ENCODE measurements around the gene SUDS3. TPM values are rescaled to one million over a fixed set of nuclear protein-coding genes. Genes with fewer than 3 reads are reported as not detected.
"Not testable (repeated sequence)": the region's sequence is repeated elsewhere in the genome, so short reads cannot be mapped to it uniquely, and the experiment has no call there.

SUDS3 gene
- total RNA-seq, 2 experiments from 2014 or later = 27.8 to 28.6 TPM

- no peaks in the 10 kb centered on the region for H3K9me3 Mint-ChIP-seq
Measured at GRCh38 chr12:118345355-118345754, 31.0 kb upstream of the SUDS3 start.

GRCh38 chr12:118346895-118347294, 29.5 kb upstream of the SUDS3 start:
- no peak overlapping the region for H3K4me3 Mint-ChIP-seq
- peaks cover 9% of the 10 kb centered on the region for H3K4me1 Mint-ChIP-seq
- H3K9me3 Mint-ChIP-seq = no peaks in the 10 kb centered on the region
- H3K27me3 Mint-ChIP-seq = no peaks in the 10 kb centered on the region
- POLR2A ChIA-PET = interaction anchor here (3.6 kb wide), 1 partner anchor 10 kb away, joined by 19 read pairs; no protein-coding TSS in a partner anchor
- peaks cover 11% of the 10 kb centered on the region for H3K36me3 Mint-ChIP-seq (ENCODE audit: low read depth)
- no peak for DNase-seq
- CTCF ChIA-PET = interaction anchor here (1.2 to 2.7 kb wide), 4 partner anchors 10 to 31 kb away, joined by 3 to 13 read pairs (median 5); partner anchors contain the start of gene SUDS3
- no peak overlapping the region for H3K27ac Mint-ChIP-seq

More at GRCh38 chr12:118345355-118345754, 31.0 kb upstream of the SUDS3 start:
- Mint-ChIP-seq H3K27me3 (no peaks in the 10 kb centered on the region), H3K4me1 (peaks cover 9% of the 10 kb centered on the region), H3K36me3 (ENCODE audit: low read depth) (peaks cover 11% of the 10 kb centered on the region), H3K27ac (no peak overlapping the region), H3K4me3 (no peak overlapping the region)
- ChIA-PET POLR2A (no interaction called here), CTCF (interaction anchor here (1.1 to 1.4 kb wide), 2 partner anchors 20 to 32 kb away, joined by 3 to 4 read pairs; no protein-coding TSS in a partner anchor)
- DNase-seq = no peak

- Mint-ChIP-seq H3K36me3 (ENCODE audit: low read depth) (peaks cover 11% of the 10 kb centered on the region), H3K4me1 (peaks cover 9% of the 10 kb centered on the region), H3K9me3 (no peaks in the 10 kb centered on the region), H3K4me3 (no peak overlapping the region), H3K27me3 (no peaks in the 10 kb centered on the region), H3K27ac (no peak overlapping the region)
- no peak for DNase-seq
- CTCF ChIA-PET = interaction anchor here (1.7 to 2.7 kb wide), 2 partner anchors 9 to 28 kb away, joined by 6 to 13 read pairs; partner anchors contain the start of gene SUDS3
- POLR2A ChIA-PET = interaction anchor here (3.6 kb wide), 1 partner anchor 9 kb away, joined by 19 read pairs; no protein-coding TSS in a partner anchor
Measured at GRCh38 chr12:118347916-118348315, 28.4 kb upstream of the SUDS3 start.

- H3K27ac Mint-ChIP-seq = no peak overlapping the region
- peaks cover 27% of the 10 kb centered on the region for H3K4me1 Mint-ChIP-seq
- H3K4me3 Mint-ChIP-seq = no peak overlapping the region
- ChIA-PET POLR2A (no interaction called here), CTCF (interaction anchor here (0.6 kb wide), 1 partner anchor 285 kb away, joined by 3 read pairs; no protein-coding TSS in a partner anchor)
- DNase-seq = no peak
- peaks cover 29% of the 10 kb centered on the region for H3K36me3 Mint-ChIP-seq (ENCODE audit: low read depth)
- H3K9me3 Mint-ChIP-seq = peaks cover 8% of the 10 kb centered on the region
- H3K27me3 Mint-ChIP-seq = no peaks in the 10 kb centered on the region
Measured at GRCh38 chr12:118350908-118351559, 25.3 kb upstream of the SUDS3 start.

- ChIA-PET POLR2A (no interaction called here), CTCF (interaction anchor here (6.7 kb wide), 1 partner anchor 24 kb away, joined by 138 read pairs; the partner anchor contains the start of gene SUDS3)
- no peaks in the 10 kb centered on the region for H3K27me3 Mint-ChIP-seq
- peaks cover 36% of the 10 kb centered on the region for H3K4me1 Mint-ChIP-seq
- no peak overlapping the region for H3K27ac Mint-ChIP-seq
- peaks cover 25% of the 10 kb centered on the region for H3K36me3 Mint-ChIP-seq (ENCODE audit: low read depth)
- DNase-seq = no peak
- no peak overlapping the region for H3K4me3 Mint-ChIP-seq
- peaks cover 8% of the 10 kb centered on the region for H3K9me3 Mint-ChIP-seq
Measured at GRCh38 chr12:118353721-118354120, 22.6 kb upstream of the SUDS3 start.

- H3K27me3 Mint-ChIP-seq, H3K9me3 Mint-ChIP-seq, H3K4me3 Mint-ChIP-seq, DNase-seq, H3K27ac Mint-ChIP-seq, POLR2A ChIA-PET: not testable (repeated sequence)
- Mint-ChIP-seq H3K36me3 (ENCODE audit: low read depth) (peaks cover 25% of the 10 kb centered on the region), H3K4me1 (peaks cover 35% of the 10 kb centered on the region)
- CTCF ChIA-PET = interaction anchor here (1.3 to 6.7 kb wide), 2 partner anchors 23 to 84 kb away, joined by 3 to 138 read pairs; partner anchors contain the start of gene SUDS3
Measured at GRCh38 chr12:118354503-118354902, 21.9 kb upstream of the SUDS3 start.

GRCh38 chr12:118354903-118355302, 21.5 kb upstream of the SUDS3 start:
- peaks cover 27% of the 10 kb centered on the region for H3K36me3 Mint-ChIP-seq (ENCODE audit: low read depth)
- no peak overlapping the region for H3K27ac Mint-ChIP-seq
- H3K4me3 Mint-ChIP-seq = no peak overlapping the region
- POLR2A ChIA-PET = interaction anchor here (0.9 kb wide), 1 partner anchor 47 kb away, joined by 3 read pairs; no protein-coding TSS in a partner anchor
- H3K9me3 Mint-ChIP-seq = peaks cover 8% of the 10 kb centered on the region
- no peak for DNase-seq
- CTCF ChIA-PET = interaction anchor here (1.3 to 6.7 kb wide), 2 partner anchors 22 to 85 kb away, joined by 3 to 138 read pairs; partner anchors contain the start of gene SUDS3
- no peaks in the 10 kb centered on the region for H3K27me3 Mint-ChIP-seq
- peaks cover 39% of the 10 kb centered on the region for H3K4me1 Mint-ChIP-seq

- Mint-ChIP-seq H3K4me3 (no peak overlapping the region), H3K27me3 (no peaks in the 10 kb centered on the region), H3K4me1 (peaks cover 42% of the 10 kb centered on the region), H3K27ac (no peak overlapping the region), H3K36me3 (ENCODE audit: low read depth) (peaks cover 27% of the 10 kb centered on the region), H3K9me3 (peaks cover 8% of the 10 kb centered on the region)
- DNase-seq = no peak
- ChIA-PET CTCF (interaction anchor here (0.7 to 6.7 kb wide), 3 partner anchors 22 to 169 kb away, joined by 3 to 138 read pairs (median 3); partner anchors contain the start of gene SUDS3), POLR2A (interaction anchor here (0.9 to 4.0 kb wide), 2 partner anchors 8 to 48 kb away, joined by 3 to 19 read pairs; no protein-coding TSS in a partner anchor)
Measured at GRCh38 chr12:118355843-118356242, 20.5 kb upstream of the SUDS3 start.

GRCh38 chr12:118356809-118357256, 19.5 kb upstream of the SUDS3 start:
- peak overlapping the region; percentile 80 for H3K27ac Mint-ChIP-seq
- peaks cover 27% of the 10 kb centered on the region for H3K36me3 Mint-ChIP-seq (ENCODE audit: low read depth)
- H3K9me3 Mint-ChIP-seq = peaks cover 8% of the 10 kb centered on the region
- DNase-seq = no peak
- CTCF ChIA-PET = interaction anchor here (0.5 to 6.7 kb wide), 8 partner anchors 9 to 221 kb away, joined by 3 to 138 read pairs (median 6); partner anchors contain the start of genes PEBP1, SUDS3 and TAOK3
- POLR2A ChIA-PET = interaction anchor here (1.3 to 5.3 kb wide), 6 partner anchors 9 to 296 kb away, joined by 3 to 106 read pairs (median 6); partner anchors contain the start of genes PEBP1, SUDS3, TAOK3 and WSB2
- H3K4me3 Mint-ChIP-seq = peak overlapping the region; percentile 95
- H3K4me1 Mint-ChIP-seq = peaks cover 42% of the 10 kb centered on the region
- H3K27me3 Mint-ChIP-seq = no peaks in the 10 kb centered on the region

GRCh38 chr12:118357257-118358007, 18.9 kb upstream of the SUDS3 start:
- Mint-ChIP-seq H3K27me3 (no peaks in the 10 kb centered on the region), H3K4me1 (peaks cover 42% of the 10 kb centered on the region), H3K4me3 (peak overlapping the region; percentile 95), H3K27ac (peak overlapping the region; percentile 80), H3K9me3 (peaks cover 8% of the 10 kb centered on the region), H3K36me3 (ENCODE audit: low read depth) (peaks cover 27% of the 10 kb centered on the region)
- ChIA-PET CTCF (interaction anchor here (0.5 to 6.7 kb wide), 13 partner anchors 10 to 222 kb away, joined by 3 to 138 read pairs (median 3); partner anchors contain the start of genes PEBP1, SUDS3 and TAOK3), POLR2A (interaction anchor here (0.9 to 5.3 kb wide), 10 partner anchors 10 to 296 kb away, joined by 3 to 106 read pairs (median 6); partner anchors contain the start of genes PEBP1, SUDS3, TAOK3 and WSB2)
- DNase-seq = peak; percentile 52

- Mint-ChIP-seq H3K4me1 (peaks cover 41% of the 10 kb centered on the region), H3K27me3 (no peaks in the 10 kb centered on the region), H3K27ac (peak overlapping the region; percentile 80), H3K4me3 (peak overlapping the region; percentile 95), H3K36me3 (ENCODE audit: low read depth) (peaks cover 26% of the 10 kb centered on the region), H3K9me3 (peaks cover 7% of the 10 kb centered on the region)
- ChIA-PET POLR2A (interaction anchor here (0.9 to 5.3 kb wide), 8 partner anchors 10 to 297 kb away, joined by 3 to 106 read pairs (median 6); partner anchors contain the start of genes PEBP1, SUDS3, TAOK3 and WSB2), CTCF (interaction anchor here (0.9 to 6.7 kb wide), 11 partner anchors 10 to 190 kb away, joined by 3 to 138 read pairs (median 3); partner anchors contain the start of genes SUDS3 and TAOK3)
- no peak for DNase-seq
Measured at GRCh38 chr12:118358008-118358359, 18.4 kb upstream of the SUDS3 start.

Measured in activated CD4-positive, alpha-beta memory T cell treated with anti-CD3 and anti-CD28 coated beads, Interleukin-2, amount 10 ng/mL, durations not matched to agents 7 days and 5 days (primary cell).